ENCODE data around the gene SLIT1.

The SLIT1 gene

GRCh38 chr10:97060441-97061084 is 125.2 kb downstream of the SLIT1 start:
- DNase-seq: no peak

DNA sequence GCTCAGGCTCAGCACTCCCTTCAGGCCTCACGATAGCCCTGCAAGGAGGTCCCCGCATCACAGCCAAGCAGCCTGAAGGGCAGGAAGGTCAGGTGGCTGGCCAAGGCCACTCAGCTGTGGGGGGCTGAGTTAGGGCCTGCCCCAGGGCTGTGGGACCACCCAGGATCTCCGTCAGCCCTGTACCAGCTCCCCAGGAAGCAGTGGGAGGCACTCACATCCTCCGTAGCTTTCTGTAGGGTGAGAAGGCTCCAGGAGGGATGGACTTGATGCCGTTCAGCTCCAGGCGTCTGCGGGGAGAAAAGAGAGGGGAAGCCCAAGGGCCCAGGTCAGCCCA is 125.9 kb downstream of the SLIT1 start:
- DNase-seq: no peak

GRCh38 chr10:97059006-97059871 is 126.5 kb downstream of the SLIT1 start:
- no peak for DNase-seq

GRCh38 chr10:97058521-97058920 is 127.2 kb downstream of the SLIT1 start:
- DNase-seq: no peak

GRCh38 chr10:97057491-97058235 is 128.1 kb downstream of the SLIT1 start:
- no peak for DNase-seq

DNA sequence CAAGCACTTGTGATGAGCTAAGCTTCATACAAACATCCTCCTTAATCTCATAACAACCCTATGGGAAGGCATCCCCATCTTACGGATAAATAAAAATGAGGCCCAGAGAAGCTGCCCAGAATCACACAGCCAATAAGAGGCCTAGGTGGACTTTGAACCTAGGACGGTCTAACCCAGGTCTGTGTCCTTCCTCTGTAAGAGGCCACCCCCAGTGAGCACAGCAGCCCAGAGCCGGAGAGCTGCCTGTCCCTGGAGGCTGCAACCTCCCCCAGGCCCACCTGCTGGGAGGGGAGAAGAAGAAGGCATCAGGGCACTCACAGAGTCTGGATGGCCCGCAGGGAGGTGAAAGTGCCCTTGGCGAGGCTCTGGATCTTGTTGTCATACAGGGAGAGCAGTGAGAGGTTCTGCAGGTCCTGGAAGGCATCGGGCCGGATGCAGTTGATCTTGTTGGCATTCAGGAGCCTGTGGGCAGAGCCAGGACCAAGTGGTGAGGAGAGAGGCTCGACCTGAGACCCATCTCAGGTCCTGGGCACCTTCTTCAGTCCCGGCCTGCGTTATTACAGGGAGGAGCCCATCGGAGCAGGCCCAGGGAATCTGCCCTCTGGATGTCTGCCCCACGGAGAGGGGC is 129.6 kb downstream of the SLIT1 start:
- DNase-seq: no peak

GRCh38 chr10:97053276-97053675 is 132.5 kb downstream of the SLIT1 start:
- DNase-seq: no peak

- no peak for DNase-seq
Measured at GRCh38 chr10:97050956-97051496, 134.7 kb downstream of the SLIT1 start.

GRCh38 chr10:97050205-97050745 is 135.5 kb downstream of the SLIT1 start:
- DNase-seq: no peak

- DNase-seq: no peak
Measured at GRCh38 chr10:97049670-97050069, 136.1 kb downstream of the SLIT1 start.

- no peak for DNase-seq
Measured at GRCh38 chr10:97048649-97049427, 136.9 kb downstream of the SLIT1 start.

- no peak for DNase-seq
Measured at GRCh38 chr10:97047788-97048187, 138.0 kb downstream of the SLIT1 start.

- no peak for DNase-seq
Measured at GRCh38 chr10:97047083-97047736, 138.5 kb downstream of the SLIT1 start.

GRCh38 chr10:97046456-97047082 is 139.2 kb downstream of the SLIT1 start:
- DNase-seq: no peak

DNA sequence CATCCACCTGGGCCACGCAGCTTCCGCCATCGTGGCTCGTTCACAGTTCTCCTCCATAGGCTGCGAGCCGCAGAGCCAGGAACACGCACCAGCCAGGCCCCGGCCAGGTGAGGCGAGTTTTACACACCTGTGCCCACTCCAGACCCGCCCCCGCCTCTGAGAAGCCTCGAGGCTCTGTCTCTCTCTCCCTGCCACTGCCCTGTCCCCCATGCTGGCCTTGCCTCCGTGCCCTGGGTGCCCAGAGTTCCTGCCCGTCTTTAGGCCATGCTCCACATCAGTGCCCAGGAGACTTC is 142.2 kb downstream of the SLIT1 start:
- no peak for DNase-seq

DNA sequence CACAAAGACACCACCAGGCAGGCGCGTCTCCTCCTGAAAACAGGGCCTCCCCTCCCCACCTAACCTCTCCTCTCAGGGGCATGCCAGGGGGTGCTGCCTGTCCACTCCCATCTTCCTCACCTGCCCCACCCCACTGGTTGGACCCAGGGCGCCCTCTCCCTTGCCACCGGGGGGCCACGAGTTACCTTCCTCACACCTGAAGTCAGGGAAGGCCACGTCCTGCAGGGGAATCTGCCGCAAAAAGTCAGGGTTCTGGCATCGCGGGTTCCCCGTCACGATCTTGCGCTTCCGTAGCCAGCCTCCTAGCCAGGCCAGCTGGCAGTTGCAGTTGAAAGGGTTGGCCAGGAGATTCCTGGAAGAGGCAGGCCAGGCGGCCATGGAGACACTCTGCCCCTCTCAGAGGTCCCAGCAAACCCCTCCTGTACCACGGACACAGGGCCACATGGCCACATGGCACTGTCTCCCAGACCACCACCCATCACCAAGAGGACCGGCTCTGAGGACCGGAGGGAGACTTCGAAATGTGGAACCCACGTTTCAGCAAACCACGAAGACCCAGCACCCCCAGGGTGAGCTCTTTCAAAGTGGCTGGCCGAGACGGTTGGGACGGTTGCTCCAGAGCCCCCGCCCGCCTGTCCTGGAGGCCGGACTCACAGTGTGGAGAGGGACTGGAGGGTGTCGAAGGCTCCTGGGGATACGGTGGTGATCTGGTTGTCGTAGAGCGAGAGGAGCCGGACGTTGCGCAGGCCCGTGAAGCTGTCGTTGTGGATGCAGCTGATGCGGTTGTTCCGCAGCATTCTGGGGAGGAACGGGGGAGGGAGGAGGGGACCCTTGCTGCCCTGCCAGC is 142.8 kb downstream of the SLIT1 start:
- no peak for DNase-seq

GRCh38 chr10:97042081-97042480 is 143.7 kb downstream of the SLIT1 start:
- no peak for DNase-seq

DNA sequence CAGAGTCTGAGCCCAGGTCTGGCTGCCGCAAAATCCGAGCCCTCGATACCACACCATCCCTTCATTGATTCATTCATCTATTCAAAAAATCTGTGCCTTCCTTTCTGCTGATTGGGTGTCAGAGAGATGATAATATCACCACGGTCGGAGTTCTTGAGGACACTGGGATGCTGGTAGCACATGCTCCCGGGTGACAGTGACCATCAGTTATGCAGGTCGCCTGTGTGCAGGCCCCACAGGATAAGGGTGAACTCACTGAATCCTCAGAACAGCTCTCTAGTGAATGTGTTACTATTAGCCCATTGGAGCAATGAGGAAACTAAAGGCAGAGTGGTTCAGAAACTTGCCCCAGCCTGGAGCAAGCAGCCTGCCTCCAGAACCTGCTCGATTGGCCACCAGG is 145.1 kb downstream of the SLIT1 start:
- DNase-seq: no peak

DNA sequence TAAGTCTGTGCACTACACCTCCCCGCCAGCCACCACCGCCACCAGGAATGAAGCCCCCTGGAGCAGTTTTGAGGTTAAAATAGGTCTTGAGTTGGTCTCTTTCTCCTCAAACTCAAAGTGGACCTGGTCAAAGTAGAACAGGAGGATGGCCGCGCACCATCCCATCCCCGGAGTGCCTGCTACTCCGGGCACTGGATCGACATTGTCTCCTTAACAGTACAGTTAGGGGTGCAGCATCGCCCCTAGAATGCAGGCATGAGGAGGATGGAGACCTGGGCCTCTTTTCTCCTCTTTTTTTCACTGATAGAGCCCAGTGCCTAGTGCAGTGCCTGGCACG is 145.5 kb downstream of the SLIT1 start:
- DNase-seq: no peak

DNA sequence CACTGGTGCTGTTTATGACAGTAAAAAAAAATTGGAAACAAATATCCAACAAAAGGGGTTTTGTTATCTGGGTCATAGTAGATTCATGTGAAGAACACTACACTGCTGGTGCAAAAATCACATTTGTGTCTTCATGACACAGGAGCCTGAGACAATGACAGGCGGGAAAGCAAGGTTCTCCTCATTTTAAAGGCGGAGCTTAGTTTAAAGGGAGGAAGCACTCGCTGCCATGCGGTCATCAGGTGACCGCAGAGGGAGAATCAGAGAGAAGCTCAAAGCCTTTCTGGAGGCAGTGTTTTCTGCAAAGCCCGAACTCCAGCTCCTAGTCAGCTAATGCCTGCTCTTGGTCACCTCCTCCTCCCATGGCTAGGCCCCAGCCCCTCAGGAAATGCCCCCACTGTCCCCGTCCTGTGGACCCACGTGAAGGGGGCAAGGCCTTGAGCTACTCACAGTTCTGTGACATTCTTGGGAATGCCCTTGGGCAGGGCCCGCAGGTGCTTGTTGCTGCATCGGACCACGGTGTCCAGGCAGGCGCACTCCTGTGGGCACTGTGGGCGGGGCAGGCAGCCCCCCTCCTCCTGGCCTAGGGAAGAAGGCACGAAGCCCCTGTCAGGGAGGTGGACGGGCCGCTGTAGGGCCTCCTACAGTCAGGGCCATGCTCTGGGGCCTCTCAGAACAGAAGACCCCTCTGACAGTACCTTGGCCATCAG is 146.1 kb downstream of the SLIT1 start:
- DNase-seq: no peak

Data from CD4-positive, alpha-beta T cell treated with Interleukin-17A for 1 hour (primary cell).